ENCODE measurements around the gene CHPF.

DNA sequence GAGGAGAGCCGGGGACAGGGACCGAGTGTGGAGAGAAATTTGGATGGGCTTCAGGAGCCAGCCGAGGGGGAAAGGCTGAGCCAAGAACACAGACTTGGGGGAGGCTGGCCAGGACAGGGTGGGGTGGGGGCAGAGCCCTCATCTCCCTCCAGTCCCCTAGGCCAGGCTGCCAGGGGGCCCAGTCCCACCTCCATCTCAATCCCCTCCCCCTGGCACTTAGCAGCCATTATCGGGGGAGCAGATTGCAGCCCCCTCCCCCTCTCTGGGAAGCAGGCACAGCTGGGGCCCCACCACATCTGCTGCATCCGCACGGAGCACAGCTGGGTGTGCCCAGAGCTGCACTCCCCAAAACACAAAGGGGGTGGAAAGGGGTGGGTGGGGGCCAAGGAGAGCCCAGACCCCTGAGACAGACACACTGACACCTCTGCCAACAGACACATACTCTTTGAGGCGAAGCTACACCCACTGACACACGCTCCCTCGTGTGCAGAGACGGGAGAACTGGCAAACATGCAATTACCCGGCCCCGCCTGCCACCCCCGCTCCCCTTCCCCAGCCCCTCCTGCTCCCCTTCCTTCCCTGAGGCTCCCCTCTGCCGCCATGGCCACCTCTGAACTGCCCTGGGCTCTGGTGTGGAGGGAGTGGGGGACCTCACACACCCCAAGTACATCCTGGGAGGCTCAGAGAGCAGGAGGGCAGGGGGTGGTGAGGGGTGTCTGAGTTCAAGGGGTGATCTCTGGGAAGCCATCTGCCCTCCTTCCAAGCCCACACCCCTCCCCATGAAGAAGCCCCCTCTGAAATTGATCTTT is 34.4 kb downstream of the CHPF start:
- TF ChIP-seq YY1 (IDR thresholded peaks at IDR 0.05) (no peak), GABPA (IDR thresholded peaks at IDR 0.05 in 1 of 2, conservative IDR thresholded peaks at IDR 0.05 in 1 of 2) (no peak), SP1 (IDR thresholded peaks at IDR 0.05) (no peak), NR2F2 (IDR thresholded peaks at IDR 0.05) (no peak), JUND (IDR thresholded peaks at IDR 0.05) (no peak), TAF1 (conservative IDR thresholded peaks at IDR 0.05) (no peak), RAD21 (IDR thresholded peaks at IDR 0.05) (no peak)
- TF ChIP-seq, protein P1, sequence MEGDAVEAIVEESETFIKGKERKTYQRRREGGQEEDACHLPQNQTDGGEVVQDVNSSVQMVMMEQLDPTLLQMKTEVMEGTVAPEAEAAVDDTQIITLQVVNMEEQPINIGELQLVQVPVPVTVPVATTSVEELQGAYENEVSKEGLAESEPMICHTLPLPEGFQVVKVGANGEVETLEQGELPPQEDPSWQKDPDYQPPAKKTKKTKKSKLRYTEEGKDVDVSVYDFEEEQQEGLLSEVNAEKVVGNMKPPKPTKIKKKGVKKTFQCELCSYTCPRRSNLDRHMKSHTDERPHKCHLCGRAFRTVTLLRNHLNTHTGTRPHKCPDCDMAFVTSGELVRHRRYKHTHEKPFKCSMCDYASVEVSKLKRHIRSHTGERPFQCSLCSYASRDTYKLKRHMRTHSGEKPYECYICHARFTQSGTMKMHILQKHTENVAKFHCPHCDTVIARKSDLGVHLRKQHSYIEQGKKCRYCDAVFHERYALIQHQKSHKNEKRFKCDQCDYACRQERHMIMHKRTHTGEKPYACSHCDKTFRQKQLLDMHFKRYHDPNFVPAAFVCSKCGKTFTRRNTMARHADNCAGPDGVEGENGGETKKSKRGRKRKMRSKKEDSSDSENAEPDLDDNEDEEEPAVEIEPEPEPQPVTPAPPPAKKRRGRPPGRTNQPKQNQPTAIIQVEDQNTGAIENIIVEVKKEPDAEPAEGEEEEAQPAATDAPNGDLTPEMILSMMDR (IDR thresholded peaks at IDR 0.05; ENCODE audit: low read depth, low read length, missing input control): no peak
- TF ChIP-seq, protein P2, sequence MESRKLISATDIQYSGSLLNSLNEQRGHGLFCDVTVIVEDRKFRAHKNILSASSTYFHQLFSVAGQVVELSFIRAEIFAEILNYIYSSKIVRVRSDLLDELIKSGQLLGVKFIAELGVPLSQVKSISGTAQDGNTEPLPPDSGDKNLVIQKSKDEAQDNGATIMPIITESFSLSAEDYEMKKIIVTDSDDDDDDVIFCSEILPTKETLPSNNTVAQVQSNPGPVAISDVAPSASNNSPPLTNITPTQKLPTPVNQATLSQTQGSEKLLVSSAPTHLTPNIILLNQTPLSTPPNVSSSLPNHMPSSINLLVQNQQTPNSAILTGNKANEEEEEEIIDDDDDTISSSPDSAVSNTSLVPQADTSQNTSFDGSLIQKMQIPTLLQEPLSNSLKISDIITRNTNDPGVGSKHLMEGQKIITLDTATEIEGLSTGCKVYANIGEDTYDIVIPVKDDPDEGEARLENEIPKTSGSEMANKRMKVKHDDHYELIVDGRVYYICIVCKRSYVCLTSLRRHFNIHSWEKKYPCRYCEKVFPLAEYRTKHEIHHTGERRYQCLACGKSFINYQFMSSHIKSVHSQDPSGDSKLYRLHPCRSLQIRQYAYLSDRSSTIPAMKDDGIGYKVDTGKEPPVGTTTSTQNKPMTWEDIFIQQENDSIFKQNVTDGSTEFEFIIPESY (IDR thresholded peaks at IDR 0.05): no peak
- TF ChIP-seq, protein P3, sequence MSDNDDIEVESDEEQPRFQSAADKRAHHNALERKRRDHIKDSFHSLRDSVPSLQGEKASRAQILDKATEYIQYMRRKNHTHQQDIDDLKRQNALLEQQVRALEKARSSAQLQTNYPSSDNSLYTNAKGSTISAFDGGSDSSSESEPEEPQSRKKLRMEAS (IDR thresholded peaks at IDR 0.05): no peak
- TF ChIP-seq, protein P4, sequence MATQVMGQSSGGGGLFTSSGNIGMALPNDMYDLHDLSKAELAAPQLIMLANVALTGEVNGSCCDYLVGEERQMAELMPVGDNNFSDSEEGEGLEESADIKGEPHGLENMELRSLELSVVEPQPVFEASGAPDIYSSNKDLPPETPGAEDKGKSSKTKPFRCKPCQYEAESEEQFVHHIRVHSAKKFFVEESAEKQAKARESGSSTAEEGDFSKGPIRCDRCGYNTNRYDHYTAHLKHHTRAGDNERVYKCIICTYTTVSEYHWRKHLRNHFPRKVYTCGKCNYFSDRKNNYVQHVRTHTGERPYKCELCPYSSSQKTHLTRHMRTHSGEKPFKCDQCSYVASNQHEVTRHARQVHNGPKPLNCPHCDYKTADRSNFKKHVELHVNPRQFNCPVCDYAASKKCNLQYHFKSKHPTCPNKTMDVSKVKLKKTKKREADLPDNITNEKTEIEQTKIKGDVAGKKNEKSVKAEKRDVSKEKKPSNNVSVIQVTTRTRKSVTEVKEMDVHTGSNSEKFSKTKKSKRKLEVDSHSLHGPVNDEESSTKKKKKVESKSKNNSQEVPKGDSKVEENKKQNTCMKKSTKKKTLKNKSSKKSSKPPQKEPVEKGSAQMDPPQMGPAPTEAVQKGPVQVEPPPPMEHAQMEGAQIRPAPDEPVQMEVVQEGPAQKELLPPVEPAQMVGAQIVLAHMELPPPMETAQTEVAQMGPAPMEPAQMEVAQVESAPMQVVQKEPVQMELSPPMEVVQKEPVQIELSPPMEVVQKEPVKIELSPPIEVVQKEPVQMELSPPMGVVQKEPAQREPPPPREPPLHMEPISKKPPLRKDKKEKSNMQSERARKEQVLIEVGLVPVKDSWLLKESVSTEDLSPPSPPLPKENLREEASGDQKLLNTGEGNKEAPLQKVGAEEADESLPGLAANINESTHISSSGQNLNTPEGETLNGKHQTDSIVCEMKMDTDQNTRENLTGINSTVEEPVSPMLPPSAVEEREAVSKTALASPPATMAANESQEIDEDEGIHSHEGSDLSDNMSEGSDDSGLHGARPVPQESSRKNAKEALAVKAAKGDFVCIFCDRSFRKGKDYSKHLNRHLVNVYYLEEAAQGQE (IDR thresholded peaks at IDR 0.05): no peak

Measured in liver (tissue), 3 donors.